GM12891 (cell line): ENCODE measurements around the gene RYR1.

Source experiments
- POLR2A ChIP-seq: IDR thresholded peaks from 2 replicates; pipeline ENCODE4 v1.6.1; 2011; ENCODE audit warnings: low read depth, low read length, control low read depth
- POU2F2 ChIP-seq: IDR thresholded peaks from 2 replicates; pipeline ENCODE4 v1.6.1; 2011; ENCODE audit warnings: low read depth, mild to moderate bottlenecking, control low read depth, low read length, moderate library complexity
- TAF1 ChIP-seq: IDR thresholded peaks from 2 replicates; pipeline ENCODE4 v1.6.1; 2011; ENCODE audit warnings: low read depth, low read length, control low read depth

DNA sequence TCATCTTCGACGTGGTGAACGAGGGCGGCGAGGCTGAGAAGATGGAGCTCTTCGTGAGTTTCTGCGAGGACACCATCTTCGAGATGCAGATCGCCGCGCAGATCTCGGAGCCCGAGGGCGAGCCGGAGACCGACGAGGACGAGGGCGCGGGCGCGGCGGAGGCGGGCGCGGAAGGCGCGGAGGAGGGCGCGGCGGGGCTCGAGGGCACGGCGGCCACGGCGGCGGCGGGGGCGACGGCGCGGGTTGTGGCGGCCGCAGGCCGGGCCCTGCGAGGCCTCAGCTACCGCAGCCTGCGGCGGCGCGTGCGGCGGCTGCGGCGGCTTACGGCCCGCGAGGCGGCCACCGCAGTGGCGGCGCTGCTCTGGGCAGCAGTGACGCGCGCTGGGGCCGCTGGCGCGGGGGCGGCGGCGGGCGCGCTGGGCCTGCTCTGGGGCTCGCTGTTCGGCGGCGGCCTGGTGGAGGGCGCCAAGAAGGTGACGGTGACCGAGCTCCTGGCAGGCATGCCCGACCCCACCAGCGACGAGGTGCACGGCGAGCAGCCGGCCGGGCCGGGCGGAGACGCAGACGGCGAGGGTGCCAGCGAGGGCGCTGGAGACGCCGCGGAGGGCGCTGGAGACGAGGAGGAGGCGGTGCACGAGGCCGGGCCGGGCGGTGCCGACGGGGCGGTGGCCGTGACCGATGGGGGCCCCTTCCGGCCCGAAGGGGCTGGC is 131.6 kb downstream of the RYR1 start:
- TF ChIP-seq POLR2A (no peak), TAF1 (no peak), POU2F2 (no peak)
